Neural cell (in vitro differentiated cells): ENCODE results near the gene ATP2B2. TPM values are rescaled to one million over a fixed set of nuclear protein-coding genes. Genes with fewer than 3 reads are reported as not detected.

Experiments used
- H2AFZ ChIP-seq: fragments of 200-600, 300-800 bp; sonication (generic), shearing (Covaris generic); 2 replicates; pipeline ENCODE4 v1.6.0; 2014; ENCODE audit warnings: low read depth, mild to moderate bottlenecking, antibody characterized with exemption, low read length, moderate library complexity
- H3F3A ChIP-seq: fragments of 200-600 bp; shearing (Covaris generic); 2 replicates; pipeline ENCODE4 v1.6.1; 2016; ENCODE audit warnings: mild to moderate bottlenecking, moderate library complexity, mixed read lengths, antibody characterized with exemption, low read length; ENCODE audit not compliant: insufficient read depth, poor library complexity, severe bottlenecking
- H3K27ac ChIP-seq: fragments of 200-600, 300-800 bp; sonication (generic), shearing (Covaris generic); 2 replicates; pipeline ENCODE4 v1.5.1; 2014; ENCODE audit warnings: mild to moderate bottlenecking, low read length, moderate library complexity
- H3K27me3 ChIP-seq: fragments of 300-800, 200-600 bp; sonication (generic), shearing (Covaris generic); 2 replicates; pipeline ENCODE4 v1.6.0; 2014; ENCODE audit warnings: mild to moderate bottlenecking, low read depth, low read length, moderate library complexity; ENCODE audit not compliant: insufficient read depth
- H3K36me3 ChIP-seq: fragments of 300-800, 200-600 bp; sonication (generic), shearing (Covaris generic); 2 replicates; pipeline ENCODE4 v1.5.1; 2014; ENCODE audit warnings: mild to moderate bottlenecking, antibody characterized with exemption, low read length, moderate library complexity; ENCODE audit not compliant: insufficient read depth
- H3K4me2 ChIP-seq: fragments of 300-800, 200-600 bp; sonication (generic), shearing (Covaris generic); 2 replicates; pipeline ENCODE4 v1.6.0; 2014; ENCODE audit warnings: mild to moderate bottlenecking, low read length
- H3K4me3 ChIP-seq: fragments of 300-800, 200-600 bp; sonication (generic), shearing (Covaris generic); 2 replicates; pipeline ENCODE4 v1.5.1; 2014; ENCODE audit warnings: mild to moderate bottlenecking, low read length, moderate library complexity
- H3K79me2 ChIP-seq: fragments of 200-600 bp; shearing (Covaris generic); replicated peaks from 2 replicates; pipeline ENCODE4 v1.6.0; 2014; ENCODE audit warnings: mild to moderate bottlenecking, low read length, moderate library complexity; ENCODE audit not compliant: insufficient read depth
- H3K9ac ChIP-seq: fragments of 300-800, 200-600 bp; sonication (generic), shearing (Covaris generic); 2 replicates; pipeline ENCODE4 v1.6.1; 2016; ENCODE audit warnings: mild to moderate bottlenecking, low read length, mixed read lengths
- H3K9me2 ChIP-seq: fragments of 200-600 bp; shearing (Covaris generic); 2 replicates; pipeline ENCODE4 v1.6.1; 2016; ENCODE audit warnings: mild to moderate bottlenecking, low read length, mixed read lengths; ENCODE audit not compliant: insufficient read depth
- H3K9me3 ChIP-seq: fragments of 200-600, 300-800 bp; sonication (generic), shearing (Covaris generic); 2 replicates; pipeline ENCODE4 v1.6.1; 2016; ENCODE audit warnings: mild to moderate bottlenecking, mixed run types, low read length, moderate library complexity, mixed read lengths
- H4K20me1 ChIP-seq: fragments of 200-600 bp; shearing (Covaris generic); 2 replicates; pipeline ENCODE4 v1.6.1; 2016; ENCODE audit warnings: mild to moderate bottlenecking, mixed run types; ENCODE audit not compliant: insufficient read depth
- EP300 ChIP-seq: fragments of 450-650 bp; conservative IDR thresholded peaks from 2 replicates; pipeline ENCODE4 v1.6.1; 2014; ENCODE audit warnings: antibody characterized with exemption, mild to moderate bottlenecking, moderate library complexity; ENCODE audit not compliant: poor library complexity, severe bottlenecking
- EZH2 ChIP-seq: fragments of 200-600, 300-800 bp; shearing (Covaris generic), sonication (generic); IDR thresholded peaks from 2 replicates; pipeline ENCODE4 v1.6.1; 2014; ENCODE audit warnings: antibody characterized with exemption, low read length, borderline replicate concordance, mild to moderate bottlenecking; ENCODE audit not compliant: insufficient read depth, poor library complexity, severe bottlenecking
- MXI1 ChIP-seq: fragments of 450-650 bp; conservative IDR thresholded peaks from 2 replicates; pipeline ENCODE4 v1.6.1; 2014; ENCODE audit warnings: antibody characterized with exemption, mild to moderate bottlenecking; ENCODE audit not compliant: poor library complexity, severe bottlenecking
- POLR2AphosphoS5 ChIP-seq: IDR thresholded peaks from 2 replicates; pipeline ENCODE4 v1.6.1; 2012
- RAD21 ChIP-seq: fragments of 450-650 bp; conservative IDR thresholded peaks from 2 replicates; pipeline ENCODE4 v1.6.1; 2014; ENCODE audit warnings: antibody characterized with exemption, mild to moderate bottlenecking, moderate library complexity
- SMC3 ChIP-seq: fragments of 450-650 bp; conservative IDR thresholded peaks from 2 replicates; pipeline ENCODE4 v1.6.1; 2014; ENCODE audit warnings: antibody characterized with exemption, mild to moderate bottlenecking, moderate library complexity; ENCODE audit not compliant: poor library complexity
- TAF1 ChIP-seq: IDR thresholded peaks from 2 replicates; pipeline ENCODE4 v1.6.1; 2012; ENCODE audit warnings: low read depth
- polyA plus RNA-seq: library from polyadenylated mRNA; depleted of rRNA; stranded (reverse); fragments of >200 nt; gene quantifications from 2 replicates; pipeline ENCODE4 v1.2.3, GENCODE V29; 2014
- TF ChIP-seq, protein P1 (sequence below): fragments of 450-650 bp; IDR thresholded peaks from 2 replicates; pipeline ENCODE4 v1.5.1; 2014; ENCODE audit warnings: antibody characterized with exemption, mild to moderate bottlenecking, moderate library complexity; ENCODE audit not compliant: poor library complexity, severe bottlenecking
- TF ChIP-seq, protein P2 (sequence below): IDR thresholded peaks from 2 replicates; pipeline ENCODE4 v1.6.1; 2012; ENCODE audit warnings: borderline replicate concordance

ATP2B2 gene
- polyA plus RNA-seq, 1 donor from 2014 or later = 8.3 TPM

DNA sequence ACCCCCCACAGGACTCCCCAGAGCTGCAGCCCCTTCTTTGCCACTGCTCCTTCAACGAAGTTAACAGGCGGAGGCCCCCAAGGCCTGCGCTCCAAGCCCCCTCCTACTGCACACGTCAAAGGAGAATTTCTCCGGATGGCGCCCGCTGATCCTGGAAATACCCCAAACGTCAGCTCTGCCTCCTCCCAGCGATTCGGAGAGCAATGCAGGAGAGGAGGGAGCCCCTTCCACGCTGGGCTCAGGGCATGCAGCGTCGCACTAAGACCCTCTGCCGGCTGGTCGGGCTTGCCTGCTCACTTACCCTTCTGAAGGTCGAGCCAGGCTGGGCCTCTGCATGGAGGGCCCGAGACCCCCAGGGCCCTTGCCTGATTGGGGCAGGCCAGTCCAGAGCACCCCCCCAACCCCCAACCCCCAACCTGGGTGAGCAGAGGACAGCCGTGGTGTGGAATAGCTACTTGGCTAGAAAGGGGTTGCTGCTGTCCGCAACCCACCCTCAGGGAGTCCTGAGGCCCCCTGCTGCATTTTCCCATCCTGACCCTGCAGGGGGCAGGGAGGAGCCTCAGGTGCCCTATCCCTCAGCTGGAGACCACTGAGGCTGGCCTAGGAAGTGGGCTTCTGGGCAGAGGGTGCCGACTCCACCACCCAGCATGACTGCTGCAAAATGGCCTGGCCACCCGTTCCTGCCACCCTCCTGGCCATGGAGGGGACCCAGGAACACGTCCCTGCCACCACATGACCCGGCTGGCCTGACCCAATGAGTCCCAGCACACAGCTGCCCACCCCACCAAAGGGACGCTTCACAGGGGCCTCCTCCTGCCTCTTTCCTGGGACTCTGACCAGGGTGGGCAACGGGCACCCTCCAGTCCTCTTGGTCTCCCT is 976 bp downstream of the ATP2B2 start:
- no peaks in the 10 kb centered on the region for H4K20me1 ChIP-seq
- peak overlapping the region; percentile 68 for H3K4me3 ChIP-seq
- no peaks in the 10 kb centered on the region for H3K79me2 ChIP-seq
- H3K9me3 ChIP-seq = no peaks in the 10 kb centered on the region
- no peaks in the 10 kb centered on the region for H3F3A ChIP-seq
- no peaks in the 10 kb centered on the region for H3K27me3 ChIP-seq
- H2AFZ ChIP-seq = peak overlapping the region; percentile 33
- no peaks in the 10 kb centered on the region for H3K36me3 ChIP-seq
- H3K9ac ChIP-seq = peak overlapping the region; percentile 70
- H3K27ac ChIP-seq = peak overlapping the region; percentile 28
- H3K4me2 ChIP-seq = peak overlapping the region; percentile 59
- no peak for TF ChIP-seq MXI1
- TF ChIP-seq, protein P1, sequence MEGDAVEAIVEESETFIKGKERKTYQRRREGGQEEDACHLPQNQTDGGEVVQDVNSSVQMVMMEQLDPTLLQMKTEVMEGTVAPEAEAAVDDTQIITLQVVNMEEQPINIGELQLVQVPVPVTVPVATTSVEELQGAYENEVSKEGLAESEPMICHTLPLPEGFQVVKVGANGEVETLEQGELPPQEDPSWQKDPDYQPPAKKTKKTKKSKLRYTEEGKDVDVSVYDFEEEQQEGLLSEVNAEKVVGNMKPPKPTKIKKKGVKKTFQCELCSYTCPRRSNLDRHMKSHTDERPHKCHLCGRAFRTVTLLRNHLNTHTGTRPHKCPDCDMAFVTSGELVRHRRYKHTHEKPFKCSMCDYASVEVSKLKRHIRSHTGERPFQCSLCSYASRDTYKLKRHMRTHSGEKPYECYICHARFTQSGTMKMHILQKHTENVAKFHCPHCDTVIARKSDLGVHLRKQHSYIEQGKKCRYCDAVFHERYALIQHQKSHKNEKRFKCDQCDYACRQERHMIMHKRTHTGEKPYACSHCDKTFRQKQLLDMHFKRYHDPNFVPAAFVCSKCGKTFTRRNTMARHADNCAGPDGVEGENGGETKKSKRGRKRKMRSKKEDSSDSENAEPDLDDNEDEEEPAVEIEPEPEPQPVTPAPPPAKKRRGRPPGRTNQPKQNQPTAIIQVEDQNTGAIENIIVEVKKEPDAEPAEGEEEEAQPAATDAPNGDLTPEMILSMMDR = peak; percentile 21
- H3K9me2 ChIP-seq = no peaks in the 10 kb centered on the region

DNA sequence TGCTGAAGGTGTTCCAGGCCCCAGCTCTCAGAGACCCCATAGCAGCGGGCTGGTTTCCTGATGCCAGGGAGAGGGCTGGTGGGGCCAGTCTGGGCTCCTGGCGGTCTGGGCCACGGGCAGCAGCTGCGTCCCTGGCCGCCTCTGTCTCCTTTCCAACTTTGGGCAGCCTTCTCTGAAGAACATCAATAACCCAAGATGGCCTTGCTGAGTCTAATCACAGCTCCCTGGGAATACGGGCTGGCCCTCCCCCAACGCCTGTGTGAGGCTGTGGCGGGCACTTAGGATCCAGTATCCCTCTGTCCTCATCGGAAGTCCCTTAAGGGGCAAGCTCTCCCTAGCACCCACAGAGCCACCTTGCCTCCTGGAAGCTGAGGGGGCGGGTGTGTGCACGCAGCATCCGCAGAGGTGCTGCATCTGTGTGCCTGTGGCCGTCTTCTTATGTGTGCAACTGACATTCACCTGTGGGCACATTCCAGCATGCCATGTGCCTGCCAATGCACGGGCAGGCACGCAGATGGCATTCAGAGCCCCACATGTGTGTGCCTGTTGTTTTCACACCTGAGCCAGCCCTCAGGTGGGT is 2.1 kb downstream of the ATP2B2 start:
- H3K9ac ChIP-seq = no peak overlapping the region
- H3K27ac ChIP-seq = no peak overlapping the region
- H3K9me3 ChIP-seq = no peaks in the 10 kb centered on the region
- H3K4me3 ChIP-seq = no peak overlapping the region
- no peaks in the 10 kb centered on the region for H3F3A ChIP-seq
- H2AFZ ChIP-seq = no peak overlapping the region
- H3K4me2 ChIP-seq = no peak overlapping the region
- H3K36me3 ChIP-seq = no peaks in the 10 kb centered on the region
- H3K27me3 ChIP-seq = no peaks in the 10 kb centered on the region
- H3K9me2 ChIP-seq = no peaks in the 10 kb centered on the region
- no peaks in the 10 kb centered on the region for H4K20me1 ChIP-seq
- H3K79me2 ChIP-seq = no peaks in the 10 kb centered on the region
- no peak for TF ChIP-seq RAD21
- TF ChIP-seq EP300 = no peak
- TF ChIP-seq POLR2AphosphoS5 = no peak
- no peak for TF ChIP-seq EZH2
- no peak for TF ChIP-seq TAF1
- TF ChIP-seq, protein P1 = no peak
- TF ChIP-seq, protein P2, sequence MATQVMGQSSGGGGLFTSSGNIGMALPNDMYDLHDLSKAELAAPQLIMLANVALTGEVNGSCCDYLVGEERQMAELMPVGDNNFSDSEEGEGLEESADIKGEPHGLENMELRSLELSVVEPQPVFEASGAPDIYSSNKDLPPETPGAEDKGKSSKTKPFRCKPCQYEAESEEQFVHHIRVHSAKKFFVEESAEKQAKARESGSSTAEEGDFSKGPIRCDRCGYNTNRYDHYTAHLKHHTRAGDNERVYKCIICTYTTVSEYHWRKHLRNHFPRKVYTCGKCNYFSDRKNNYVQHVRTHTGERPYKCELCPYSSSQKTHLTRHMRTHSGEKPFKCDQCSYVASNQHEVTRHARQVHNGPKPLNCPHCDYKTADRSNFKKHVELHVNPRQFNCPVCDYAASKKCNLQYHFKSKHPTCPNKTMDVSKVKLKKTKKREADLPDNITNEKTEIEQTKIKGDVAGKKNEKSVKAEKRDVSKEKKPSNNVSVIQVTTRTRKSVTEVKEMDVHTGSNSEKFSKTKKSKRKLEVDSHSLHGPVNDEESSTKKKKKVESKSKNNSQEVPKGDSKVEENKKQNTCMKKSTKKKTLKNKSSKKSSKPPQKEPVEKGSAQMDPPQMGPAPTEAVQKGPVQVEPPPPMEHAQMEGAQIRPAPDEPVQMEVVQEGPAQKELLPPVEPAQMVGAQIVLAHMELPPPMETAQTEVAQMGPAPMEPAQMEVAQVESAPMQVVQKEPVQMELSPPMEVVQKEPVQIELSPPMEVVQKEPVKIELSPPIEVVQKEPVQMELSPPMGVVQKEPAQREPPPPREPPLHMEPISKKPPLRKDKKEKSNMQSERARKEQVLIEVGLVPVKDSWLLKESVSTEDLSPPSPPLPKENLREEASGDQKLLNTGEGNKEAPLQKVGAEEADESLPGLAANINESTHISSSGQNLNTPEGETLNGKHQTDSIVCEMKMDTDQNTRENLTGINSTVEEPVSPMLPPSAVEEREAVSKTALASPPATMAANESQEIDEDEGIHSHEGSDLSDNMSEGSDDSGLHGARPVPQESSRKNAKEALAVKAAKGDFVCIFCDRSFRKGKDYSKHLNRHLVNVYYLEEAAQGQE = no peak
- TF ChIP-seq SMC3 = no peak
- no peak for TF ChIP-seq MXI1
